Activated CD8-positive, alpha-beta memory T cell treated with anti-CD3 and anti-CD28 coated beads, Interleukin-2, amount 10 ng/mL, durations not matched to agents 7 days and 5 days (primary cell): Measurements from ENCODE around the gene TCERG1L. TPM values are rescaled to one million over a fixed set of nuclear protein-coding genes. Genes with fewer than 3 reads are reported as not detected.

Experiments used
- ATAC-seq: fragments of 150-1000 bp; cut with Tn5 transposase; one replicate; pipeline ENCODE4 v1.10.0; 2021; ENCODE audit warnings: moderate library complexity
- CTCF ChIA-PET: fragments of 350-600 bp; sonication (Branson Sonifier 250); formaldehyde crosslinking; loops from one replicate; lab custom pipeline; 2021; ENCODE audit warnings: antibody characterized with exemption; lab: Charles Lee
- DNase-seq: peaks from one replicate; pipeline ENCODE4 v3.0.0-alpha.2; 2020
- H3K27ac Mint-ChIP-seq: one replicate; pipeline ENCODE4 v1.8.0; 2021; ENCODE audit warnings: mild to moderate bottlenecking, mixed read lengths
- H3K27me3 Mint-ChIP-seq: one replicate; pipeline ENCODE4 v1.8.0; 2021; ENCODE audit warnings: mixed read lengths
- H3K36me3 Mint-ChIP-seq: one replicate; pipeline ENCODE4 v1.8.0; 2021; ENCODE audit warnings: mild to moderate bottlenecking, mixed read lengths
- H3K4me1 Mint-ChIP-seq: one replicate; pipeline ENCODE4 v1.8.0; 2021; ENCODE audit warnings: mixed read lengths
- H3K4me3 Mint-ChIP-seq: one replicate; pipeline ENCODE4 v1.8.0; 2021; ENCODE audit warnings: mild to moderate bottlenecking, moderate library complexity, mixed read lengths
- H3K9me3 Mint-ChIP-seq: one replicate; pipeline ENCODE4 v1.8.0; 2022; ENCODE audit warnings: low read depth, mixed read lengths
- total RNA-seq, 2 experiments: library from RNA; stranded (reverse); gene quantifications; one replicate each; pipeline ENCODE4 v1.2.3, GENCODE V29; 2021

The TCERG1L gene
- total RNA-seq, 2 experiments from 2014 or later: 0.20 to 0.49 TPM

GRCh38 chr10:131272897-131273451 lies 38.5 kb downstream of the TCERG1L start:
- H3K36me3 Mint-ChIP-seq: no peaks in the 10 kb centered on the region

GRCh38 chr10:131271966-131272365 lies 39.6 kb downstream of the TCERG1L start:
- no peaks in the 10 kb centered on the region for H3K27me3 Mint-ChIP-seq
- no peak for ATAC-seq
- CTCF ChIA-PET: no interaction called here
- no peaks in the 10 kb centered on the region for H3K4me1 Mint-ChIP-seq
- no peaks in the 10 kb centered on the region for H3K36me3 Mint-ChIP-seq
- DNase-seq: no peak
- no peaks in the 10 kb centered on the region for H3K9me3 Mint-ChIP-seq
- H3K4me3 Mint-ChIP-seq: no peak overlapping the region
- no peak overlapping the region for H3K27ac Mint-ChIP-seq

More at GRCh38 chr10:131272897-131273451, 38.5 kb downstream of the TCERG1L start:
- H3K4me1 Mint-ChIP-seq: no peaks in the 10 kb centered on the region
- ATAC-seq: no peak
- no peak overlapping the region for H3K27ac Mint-ChIP-seq
- no peaks in the 10 kb centered on the region for H3K27me3 Mint-ChIP-seq
- DNase-seq: peak; percentile 15
- no peak overlapping the region for H3K4me3 Mint-ChIP-seq
- H3K9me3 Mint-ChIP-seq: no peaks in the 10 kb centered on the region
- CTCF ChIA-PET: no interaction called here

DNA sequence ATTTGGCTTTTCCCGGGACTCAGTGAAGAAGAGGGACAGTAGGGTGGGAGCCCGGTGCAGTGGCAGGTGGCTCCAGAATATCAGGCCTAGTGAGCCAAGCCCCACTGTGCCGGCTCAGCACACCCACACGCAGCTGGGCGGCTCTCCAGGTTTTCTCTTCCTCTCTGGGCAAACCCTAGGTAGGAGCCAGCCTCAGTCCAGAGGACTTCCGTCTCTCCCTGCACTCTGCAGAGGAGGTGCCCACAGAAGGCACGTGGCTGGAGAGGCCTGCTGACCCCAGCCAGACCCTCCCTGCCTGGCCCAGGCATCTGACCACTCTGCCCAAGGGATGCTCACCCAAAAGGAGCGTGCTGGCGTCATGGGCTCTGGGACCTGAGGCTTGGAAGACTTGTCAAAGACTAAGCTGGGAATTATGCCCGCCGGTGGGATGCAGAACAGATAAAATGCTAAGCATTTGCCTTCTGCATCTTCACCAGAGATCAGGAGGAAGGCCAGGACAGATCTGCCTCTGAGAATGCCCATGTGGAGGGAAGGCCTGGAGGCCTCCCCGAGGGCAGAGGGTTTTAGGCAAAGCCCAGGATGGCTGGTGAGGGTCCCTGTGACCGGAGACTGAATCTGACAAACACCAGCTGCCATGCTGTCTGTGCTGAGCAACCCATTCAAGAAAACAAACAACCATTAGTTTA lies 40.2 kb downstream of the TCERG1L start:
- Mint-ChIP-seq H3K27me3 (no peaks in the 10 kb centered on the region), H3K9me3 (no peaks in the 10 kb centered on the region), H3K36me3 (no peaks in the 10 kb centered on the region), H3K4me1 (no peaks in the 10 kb centered on the region), H3K27ac (no peak overlapping the region), H3K4me3 (no peak overlapping the region)
- DNase-seq (no peak), ATAC-seq (no peak)
- CTCF ChIA-PET: no interaction called here

- Mint-ChIP-seq H3K4me3 (no peak overlapping the region), H3K27ac (no peak overlapping the region), H3K27me3 (no peaks in the 10 kb centered on the region), H3K9me3 (no peaks in the 10 kb centered on the region), H3K36me3 (no peaks in the 10 kb centered on the region), H3K4me1 (no peaks in the 10 kb centered on the region)
- CTCF ChIA-PET: no interaction called here
- ATAC-seq (no peak), DNase-seq (no peak)
Observed at GRCh38 chr10:131270461-131271190, 40.9 kb downstream of the TCERG1L start.

GRCh38 chr10:131269776-131270460 lies 41.6 kb downstream of the TCERG1L start:
- Mint-ChIP-seq H3K9me3 (no peaks in the 10 kb centered on the region), H3K27ac (no peak overlapping the region), H3K4me3 (no peak overlapping the region), H3K4me1 (no peaks in the 10 kb centered on the region), H3K27me3 (no peaks in the 10 kb centered on the region), H3K36me3 (no peaks in the 10 kb centered on the region)
- ATAC-seq: no peak
- CTCF ChIA-PET: no interaction called here
- DNase-seq: no peak

GRCh38 chr10:131267814-131268095 lies 43.8 kb downstream of the TCERG1L start:
- ATAC-seq: no peak
- H3K27me3 Mint-ChIP-seq: no peaks in the 10 kb centered on the region
- no peak overlapping the region for H3K4me3 Mint-ChIP-seq
- H3K27ac Mint-ChIP-seq: no peak overlapping the region
- H3K36me3 Mint-ChIP-seq: no peaks in the 10 kb centered on the region
- CTCF ChIA-PET: no interaction called here
- no peaks in the 10 kb centered on the region for H3K4me1 Mint-ChIP-seq
- DNase-seq: no peak
- H3K9me3 Mint-ChIP-seq: no peaks in the 10 kb centered on the region

- no peak overlapping the region for H3K27ac Mint-ChIP-seq
- DNase-seq: no peak
- no peaks in the 10 kb centered on the region for H3K36me3 Mint-ChIP-seq
Observed at GRCh38 chr10:131266936-131267813, 44.3 kb downstream of the TCERG1L start.

DNA sequence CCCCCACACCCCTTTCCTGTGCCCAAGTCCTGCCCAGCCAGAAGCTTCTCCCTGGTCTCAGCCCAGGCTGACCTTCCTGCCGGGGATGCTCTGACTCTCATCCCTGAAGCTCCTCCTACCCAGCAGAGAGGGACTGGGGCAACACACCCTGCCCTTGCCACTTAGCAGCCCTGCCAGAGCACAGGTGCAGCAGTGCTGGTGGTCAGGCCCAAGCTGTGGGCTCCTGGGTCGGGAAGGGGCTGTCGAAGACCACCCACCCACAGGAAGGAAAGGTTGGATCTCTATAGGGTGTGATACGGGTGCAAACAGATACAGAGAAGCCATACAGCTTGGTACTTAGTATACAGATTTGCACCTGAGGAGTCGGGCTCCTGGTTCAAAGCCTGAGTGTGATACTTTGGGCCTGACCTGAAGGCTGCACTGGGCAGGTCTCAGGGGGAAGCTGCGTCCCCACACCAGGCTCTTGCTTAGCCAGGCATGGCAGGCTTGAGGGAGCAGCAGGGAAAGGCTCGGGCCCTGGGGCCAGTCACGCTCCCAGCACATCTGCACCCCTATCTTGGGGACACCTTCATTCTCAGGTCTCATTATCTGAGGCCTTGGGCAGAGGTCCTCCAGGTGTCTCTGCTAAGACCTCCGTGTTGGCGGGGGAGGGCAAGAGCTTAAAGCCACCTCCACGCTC lies 47.3 kb downstream of the TCERG1L start:
- DNase-seq (no peak), ATAC-seq (no peak)
- H3K9me3 Mint-ChIP-seq: no peaks in the 10 kb centered on the region
- no peaks in the 10 kb centered on the region for H3K4me1 Mint-ChIP-seq
- no peak overlapping the region for H3K4me3 Mint-ChIP-seq
- CTCF ChIA-PET: no interaction called here
- H3K27me3 Mint-ChIP-seq: no peaks in the 10 kb centered on the region
- H3K36me3 Mint-ChIP-seq: no peaks in the 10 kb centered on the region
- no peak overlapping the region for H3K27ac Mint-ChIP-seq

More at GRCh38 chr10:131266936-131267813, 44.3 kb downstream of the TCERG1L start:
- no peaks in the 10 kb centered on the region for H3K27me3 Mint-ChIP-seq
- no peaks in the 10 kb centered on the region for H3K4me1 Mint-ChIP-seq
- no peak overlapping the region for H3K4me3 Mint-ChIP-seq
- no peaks in the 10 kb centered on the region for H3K9me3 Mint-ChIP-seq
- ATAC-seq: no peak
- CTCF ChIA-PET: no interaction called here

DNA sequence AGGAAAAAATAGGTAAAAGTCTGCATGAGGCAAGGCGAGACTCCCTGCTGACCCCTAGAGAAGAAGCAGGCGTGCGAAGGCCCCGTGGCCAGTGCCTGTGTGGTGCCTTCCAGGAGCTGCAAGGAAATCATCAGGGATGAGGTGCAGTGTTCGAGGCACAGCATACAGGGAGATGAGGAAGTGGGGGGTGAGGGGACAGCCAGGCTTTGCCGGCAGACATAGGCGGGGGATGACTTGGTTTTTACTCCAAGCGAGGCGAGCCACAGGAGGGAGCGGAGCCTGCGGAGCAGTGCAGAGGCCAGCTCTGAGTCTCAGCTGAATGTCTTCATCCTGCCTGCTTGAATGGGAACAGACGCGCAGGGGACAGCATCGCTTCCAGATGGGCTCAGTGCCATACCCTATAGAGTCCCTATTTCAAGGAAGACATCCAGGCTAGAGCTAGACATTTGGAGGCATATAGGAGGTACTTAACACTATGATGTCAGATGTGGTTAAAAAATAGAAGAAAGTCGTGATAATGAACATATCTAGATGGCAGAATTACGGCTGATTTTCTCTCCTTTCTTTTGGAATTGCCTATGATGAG lies 49.5 kb downstream of the TCERG1L start:
- CTCF ChIA-PET: no interaction called here

GRCh38 chr10:131260452-131261211 lies 50.9 kb downstream of the TCERG1L start:
- ATAC-seq (no peak), DNase-seq (no peak)
- CTCF ChIA-PET: no interaction called here
- H3K4me1 Mint-ChIP-seq: no peaks in the 10 kb centered on the region
- H3K9me3 Mint-ChIP-seq: no peaks in the 10 kb centered on the region
- no peaks in the 10 kb centered on the region for H3K36me3 Mint-ChIP-seq
- H3K27me3 Mint-ChIP-seq: no peaks in the 10 kb centered on the region
- no peak overlapping the region for H3K4me3 Mint-ChIP-seq
- no peak overlapping the region for H3K27ac Mint-ChIP-seq

More for the DNA sequence above, 49.5 kb downstream of the TCERG1L start:
- no peaks in the 10 kb centered on the region for H3K27me3 Mint-ChIP-seq
- H3K4me1 Mint-ChIP-seq: no peaks in the 10 kb centered on the region
- no peak overlapping the region for H3K27ac Mint-ChIP-seq
- H3K36me3 Mint-ChIP-seq: no peaks in the 10 kb centered on the region
- ATAC-seq: no peak
- H3K4me3 Mint-ChIP-seq: no peak overlapping the region
- DNase-seq: no peak
- no peaks in the 10 kb centered on the region for H3K9me3 Mint-ChIP-seq

DNA sequence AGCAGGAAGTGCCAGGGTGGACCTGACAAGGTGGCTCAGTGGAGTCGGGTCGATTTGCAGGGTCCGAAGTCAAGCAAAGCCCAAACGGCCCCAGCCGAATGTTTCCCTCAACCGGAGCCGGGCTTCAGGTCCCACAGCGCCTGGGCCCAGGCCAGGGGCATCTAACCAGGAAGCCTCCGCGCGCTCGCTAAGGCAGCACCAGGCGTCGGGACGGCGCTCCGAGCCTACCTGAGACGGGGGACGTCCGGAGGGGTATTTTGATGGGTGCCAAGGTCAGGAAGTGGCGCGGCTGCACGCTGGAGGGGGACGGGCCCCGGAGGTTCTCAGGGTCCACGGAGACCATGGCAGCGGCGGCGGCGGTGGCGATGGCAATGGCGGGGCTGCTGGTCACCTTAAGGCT lies 51.5 kb downstream of the TCERG1L start:
- Mint-ChIP-seq H3K9me3 (no peaks in the 10 kb centered on the region), H3K27me3 (no peaks in the 10 kb centered on the region), H3K36me3 (no peaks in the 10 kb centered on the region), H3K4me1 (no peaks in the 10 kb centered on the region), H3K4me3 (no peak overlapping the region), H3K27ac (no peak overlapping the region)
- no peak for DNase-seq
- CTCF ChIA-PET: no interaction called here
- ATAC-seq: no peak

DNA sequence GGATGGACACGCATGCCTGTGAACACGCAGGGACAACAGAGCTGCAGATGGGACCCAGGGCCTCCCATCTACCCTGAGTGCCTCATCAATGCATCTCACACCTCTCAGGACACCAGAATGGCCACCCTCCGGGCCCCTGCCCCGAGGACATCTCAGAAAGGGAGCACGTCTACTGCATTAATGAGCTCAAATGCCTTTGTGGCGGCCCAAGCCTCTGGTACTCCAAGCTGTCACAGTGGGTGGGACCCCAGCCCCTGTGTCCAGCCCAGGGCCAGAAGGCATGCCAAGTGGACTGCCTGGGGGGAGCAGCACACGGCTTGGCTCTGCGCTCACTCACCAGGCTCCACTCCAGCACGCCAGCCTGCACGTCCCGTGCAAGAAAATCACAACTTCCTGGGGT lies 52.0 kb downstream of the TCERG1L start:
- Mint-ChIP-seq H3K9me3 (no peaks in the 10 kb centered on the region), H3K36me3 (no peaks in the 10 kb centered on the region), H3K27ac (no peak overlapping the region), H3K27me3 (no peaks in the 10 kb centered on the region), H3K4me1 (no peaks in the 10 kb centered on the region), H3K4me3 (no peak overlapping the region)
- no peak for DNase-seq
- CTCF ChIA-PET: no interaction called here
- ATAC-seq: no peak
